ENCODE measurements around the gene SP110. TPM values are rescaled to one million over a fixed set of nuclear protein-coding genes. Genes with fewer than 3 reads are reported as not detected.
A peak's percentile ranks its signal among the peaks of the same experiment; 100 is the strongest.
"Not testable (repeated sequence)": the region's sequence is repeated elsewhere in the genome, so short reads cannot be mapped to it uniquely, and the experiment has no call there.

The SP110 gene
- total RNA-seq, 4 donors from 2014 or later, result 13.7 to 181 (median 24.4) TPM

DNA sequence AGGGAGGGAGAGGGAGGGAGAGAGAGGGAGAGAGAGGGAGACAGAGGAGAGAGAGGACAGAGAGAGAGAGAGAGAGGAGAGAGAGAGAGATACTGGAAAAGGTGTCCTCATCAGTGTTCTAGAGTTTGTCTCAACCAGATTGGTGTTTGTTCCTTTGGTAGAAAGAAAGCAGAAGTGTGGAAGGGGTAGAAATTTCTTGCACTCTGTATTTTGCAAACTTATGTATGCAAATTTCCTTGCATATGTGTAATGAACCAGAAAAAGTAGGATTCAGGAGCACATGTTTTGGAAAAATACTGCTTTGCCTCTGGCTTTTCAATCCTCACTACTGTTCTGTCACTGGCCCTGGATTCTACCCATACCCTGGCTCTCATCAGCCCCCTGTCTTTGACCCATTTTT lies 4.7 kb upstream of the SP110 start:
- Histone ChIP-seq H3K9me3 (no peaks in the 10 kb centered on the region), H3K4me3 (no peak overlapping the region), H3K36me3 (no peaks in the 10 kb centered on the region), H3K27me3 (no peaks in the 10 kb centered on the region), H3K27ac (peak overlapping the region in 2 of 4 donors; percentile 82 to 86), H3K4me1 (no peaks in the 10 kb centered on the region)
- no peak for DNase-seq
- TF ChIP-seq POLR2A (IDR thresholded peaks at IDR 0.05), result no peak

DNA sequence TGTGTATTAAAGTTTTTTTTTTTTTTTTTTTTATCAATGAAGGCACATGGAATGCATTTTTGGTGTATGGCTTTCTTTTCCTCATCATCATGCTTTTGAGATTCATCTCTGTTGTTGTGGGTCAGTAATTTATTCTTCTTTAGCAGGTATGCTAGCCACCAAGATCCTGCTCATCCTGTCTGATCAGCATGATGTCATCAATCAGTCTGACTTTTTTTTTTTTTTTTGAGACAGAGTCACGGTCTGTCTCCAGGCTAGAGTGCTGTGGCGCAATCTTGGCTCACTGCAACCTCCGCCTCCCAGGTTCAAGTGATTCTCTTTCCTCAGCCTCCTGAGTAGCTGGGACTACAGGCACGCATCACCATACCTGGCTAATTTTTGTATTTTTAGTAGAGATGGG lies 3.0 kb upstream of the SP110 start:
- H3K27ac ChIP-seq, result peak overlapping the region in 2 of 4 donors; percentile 82 to 86
- H3K4me3 ChIP-seq, H3K27me3 ChIP-seq, H3K36me3 ChIP-seq, H3K9me3 ChIP-seq, H3K4me1 ChIP-seq, DNase-seq: not testable (repeated sequence)

DNA sequence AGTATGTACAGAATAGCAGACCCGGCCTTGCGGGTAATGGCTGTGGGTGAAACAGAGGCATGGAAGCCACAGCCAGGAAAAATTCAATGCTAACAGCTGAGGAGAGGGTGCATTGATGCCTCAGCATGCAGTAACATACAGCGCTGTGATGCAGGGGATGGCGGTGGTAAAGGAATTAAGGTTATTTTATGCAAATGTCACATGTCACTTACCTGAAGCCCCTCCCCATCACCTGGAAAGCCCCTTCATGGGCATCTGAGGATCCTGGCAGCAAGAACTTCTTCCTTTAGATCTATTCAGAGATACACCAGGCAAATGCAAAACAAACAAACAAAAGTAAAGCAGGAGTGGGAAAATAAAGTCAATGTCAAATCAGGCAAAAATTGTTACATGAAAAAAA lies 1.7 kb upstream of the SP110 start:
- Histone ChIP-seq H3K4me1 (no peaks in the 10 kb centered on the region), H3K9me3 (no peaks in the 10 kb centered on the region), H3K36me3 (peaks cover 0 to 3% (median 0%) of the 10 kb centered on the region in 3 donors), H3K27me3 (no peaks in the 10 kb centered on the region), H3K4me3 (no peak overlapping the region), H3K27ac (peak overlapping the region in 1 of 4 donors; percentile 82)
- TF ChIP-seq, protein P1, sequence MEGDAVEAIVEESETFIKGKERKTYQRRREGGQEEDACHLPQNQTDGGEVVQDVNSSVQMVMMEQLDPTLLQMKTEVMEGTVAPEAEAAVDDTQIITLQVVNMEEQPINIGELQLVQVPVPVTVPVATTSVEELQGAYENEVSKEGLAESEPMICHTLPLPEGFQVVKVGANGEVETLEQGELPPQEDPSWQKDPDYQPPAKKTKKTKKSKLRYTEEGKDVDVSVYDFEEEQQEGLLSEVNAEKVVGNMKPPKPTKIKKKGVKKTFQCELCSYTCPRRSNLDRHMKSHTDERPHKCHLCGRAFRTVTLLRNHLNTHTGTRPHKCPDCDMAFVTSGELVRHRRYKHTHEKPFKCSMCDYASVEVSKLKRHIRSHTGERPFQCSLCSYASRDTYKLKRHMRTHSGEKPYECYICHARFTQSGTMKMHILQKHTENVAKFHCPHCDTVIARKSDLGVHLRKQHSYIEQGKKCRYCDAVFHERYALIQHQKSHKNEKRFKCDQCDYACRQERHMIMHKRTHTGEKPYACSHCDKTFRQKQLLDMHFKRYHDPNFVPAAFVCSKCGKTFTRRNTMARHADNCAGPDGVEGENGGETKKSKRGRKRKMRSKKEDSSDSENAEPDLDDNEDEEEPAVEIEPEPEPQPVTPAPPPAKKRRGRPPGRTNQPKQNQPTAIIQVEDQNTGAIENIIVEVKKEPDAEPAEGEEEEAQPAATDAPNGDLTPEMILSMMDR (IDR thresholded peaks at IDR 0.05), result no peak
- TF ChIP-seq POLR2A (IDR thresholded peaks at IDR 0.05), result no peak
- DNase-seq, result no peak

DNA sequence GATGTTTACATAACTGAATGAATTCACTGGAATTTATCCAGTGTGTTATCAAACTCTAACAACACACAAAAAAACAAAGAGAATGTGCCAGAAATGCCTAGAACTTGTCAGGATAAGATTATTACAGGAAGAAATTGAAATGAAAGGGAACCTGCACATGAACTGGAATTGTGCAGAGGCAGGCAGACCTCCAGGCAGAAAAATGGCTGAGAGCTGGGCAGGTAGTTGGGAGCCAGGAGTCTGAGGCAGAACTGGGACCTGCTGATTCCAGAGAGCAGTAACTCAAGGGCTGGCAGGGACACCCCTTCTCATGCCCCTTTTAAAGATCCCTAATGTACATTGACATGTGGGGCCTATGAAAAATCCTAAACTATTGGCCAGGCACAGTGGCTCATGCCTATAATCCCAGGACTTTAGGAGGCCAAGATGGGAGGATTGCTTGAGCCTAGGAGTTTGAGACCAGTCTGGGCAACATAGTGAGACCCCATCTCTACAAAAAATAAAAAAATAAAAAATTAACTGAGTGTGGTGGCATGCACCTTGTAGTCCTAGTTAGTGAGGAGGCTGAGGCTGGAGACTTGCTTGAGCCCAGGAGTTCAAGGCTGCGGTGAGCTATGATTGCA lies 674 bp upstream of the SP110 start:
- TF ChIP-seq, protein P1 (IDR thresholded peaks at IDR 0.05), result no peak
- no peak for TF ChIP-seq POLR2A (IDR thresholded peaks at IDR 0.05)
- no peaks in the 10 kb centered on the region for H3K27me3 ChIP-seq
- H3K27ac ChIP-seq, result peak overlapping the region; percentile 74 to 84 (median 82)
- no peaks in the 10 kb centered on the region for H3K4me1 ChIP-seq
- no peaks in the 10 kb centered on the region for H3K9me3 ChIP-seq
- H3K4me3 ChIP-seq, result peak overlapping the region; percentile 54 to 62 (median 56)
- no peak for DNase-seq
- H3K36me3 ChIP-seq, result peaks cover 0 to 13% (median 0%) of the 10 kb centered on the region in 3 donors

DNA sequence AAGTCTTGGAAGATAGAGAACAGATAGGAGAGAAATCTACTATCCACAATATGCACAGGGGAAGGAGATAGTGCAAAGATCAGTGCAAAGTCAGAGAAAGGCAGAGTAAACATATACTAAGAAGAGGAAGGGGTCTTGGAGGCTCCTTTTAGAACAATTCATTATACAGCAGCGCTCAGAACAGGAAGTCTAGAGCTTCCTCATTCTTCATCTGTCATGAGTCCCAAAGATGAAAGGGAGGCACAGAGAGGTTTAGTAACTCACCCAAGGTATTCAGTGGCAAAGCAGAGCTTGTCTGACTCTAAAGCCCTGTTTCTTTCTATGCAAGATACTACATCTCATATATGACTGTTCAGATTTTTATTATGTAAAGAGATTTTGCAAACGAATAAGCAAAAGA lies 1.4 kb downstream of the SP110 start:
- H3K27me3 ChIP-seq, result no peaks in the 10 kb centered on the region
- H3K36me3 ChIP-seq, result peaks cover 0 to 31% (median 0%) of the 10 kb centered on the region in 3 donors
- peak overlapping the region; percentile 54 to 62 (median 56) for H3K4me3 ChIP-seq
- no peaks in the 10 kb centered on the region for H3K9me3 ChIP-seq
- H3K4me1 ChIP-seq, result no peaks in the 10 kb centered on the region
- DNase-seq, result no peak
- peak overlapping the region in 2 of 4 donors; percentile 79 to 84 for H3K27ac ChIP-seq
- TF ChIP-seq, protein P1 (IDR thresholded peaks at IDR 0.05), result no peak
- no peak for TF ChIP-seq POLR2A (IDR thresholded peaks at IDR 0.05)

DNA sequence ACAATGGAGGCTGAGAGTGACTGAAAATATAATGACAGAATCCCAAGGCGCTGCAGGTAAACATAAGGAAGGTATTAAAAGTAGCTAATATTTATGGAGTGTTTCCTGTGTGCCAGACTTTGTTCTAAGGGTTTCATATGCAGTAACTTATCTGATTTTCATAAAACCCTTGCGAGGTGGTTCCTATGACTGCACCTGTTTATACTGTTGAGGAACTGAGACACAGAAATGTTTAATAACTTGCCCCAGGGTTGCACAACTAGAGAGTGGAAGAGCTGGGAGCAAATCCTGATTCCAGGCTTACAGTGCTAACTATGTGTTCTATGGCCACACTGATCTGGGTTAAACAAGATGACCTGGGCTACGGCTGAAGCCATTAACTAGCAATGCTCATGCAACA lies 2.4 kb downstream of the SP110 start:
- Histone ChIP-seq H3K9me3 (no peaks in the 10 kb centered on the region), H3K4me1 (no peaks in the 10 kb centered on the region), H3K36me3 (peaks cover 0 to 41% (median 0%) of the 10 kb centered on the region in 3 donors), H3K27me3 (no peaks in the 10 kb centered on the region), H3K27ac (peak overlapping the region in 1 of 4 donors; percentile 84), H3K4me3 (peak overlapping the region in 1 of 4 donors; percentile 54)
- DNase-seq, result peak in 1 of 3 donors; percentile 24
- TF ChIP-seq POLR2A (IDR thresholded peaks at IDR 0.05), result no peak
- TF ChIP-seq, protein P1 (IDR thresholded peaks at IDR 0.05), result no peak

Measured in Peyer's patch (tissue), 4 donors.